SU-DHL-6 (cell line): ENCODE measurements around the gene FAT1.
"Not testable (repeated sequence)": the region's sequence is repeated elsewhere in the genome, so short reads cannot be mapped to it uniquely, and the experiment has no call there.

Source experiments
- H2AFZ ChIP-seq: fragments of 200-600 bp; sonication (generic); 2 replicates; pipeline ENCODE4 v1.6.1; 2014; ENCODE audit warnings: low read depth, mild to moderate bottlenecking, moderate library complexity, mixed read lengths, antibody characterized with exemption, low read length; ENCODE audit not compliant: severe bottlenecking
- H3F3A ChIP-seq: fragments of 200-600 bp; shearing (Covaris generic); 2 replicates; pipeline ENCODE4 v1.6.0; 2016; ENCODE audit warnings: antibody characterized with exemption, mild to moderate bottlenecking; ENCODE audit not compliant: insufficient read depth
- H3K27ac ChIP-seq: fragments of 200-600 bp; sonication (generic); 2 replicates; pipeline ENCODE4 v1.5.1; 2016; ENCODE audit warnings: low read depth, mild to moderate bottlenecking, low read length, moderate library complexity, mixed read lengths
- H3K27me3 ChIP-seq: fragments of 200-600 bp; sonication (generic), shearing (Covaris generic); 2 replicates; pipeline ENCODE4 v1.6.0; 2014; ENCODE audit warnings: mild to moderate bottlenecking, low read length
- H3K36me3 ChIP-seq: fragments of 200-600 bp; sonication (generic); 2 replicates; pipeline ENCODE4 v1.6.1; 2014; ENCODE audit warnings: mild to moderate bottlenecking, low read length, mixed read lengths
- H3K4me2 ChIP-seq: fragments of 300-600, 200-600 bp; shearing (Covaris generic), sonication (generic); 2 replicates; pipeline ENCODE4 v1.6.0; 2014; ENCODE audit warnings: low read length, low read depth, mild to moderate bottlenecking; ENCODE audit not compliant: poor library complexity, severe bottlenecking
- H3K4me3 ChIP-seq: fragments of 200-600 bp; sonication (generic); 2 replicates; pipeline ENCODE4 v1.5.1; 2014; ENCODE audit warnings: antibody characterized with exemption, low read length, mild to moderate bottlenecking, mixed read lengths; ENCODE audit not compliant: insufficient read depth, poor library complexity, severe bottlenecking
- H3K79me2 ChIP-seq: fragments of 200-600 bp; sonication (generic); 2 replicates; pipeline ENCODE4 v1.6.1; 2014; ENCODE audit warnings: mild to moderate bottlenecking, low read length, moderate library complexity; ENCODE audit not compliant: insufficient read depth
- H3K9ac ChIP-seq: fragments of 200-600 bp; sonication (generic); 2 replicates; pipeline ENCODE4 v1.7.0; 2014; ENCODE audit warnings: mild to moderate bottlenecking, low read length
- H3K9me2 ChIP-seq: fragments of 200-600 bp; sonication (generic); replicated peaks from 2 replicates; pipeline ENCODE4 v1.6.1; 2014; ENCODE audit warnings: low read length; ENCODE audit not compliant: insufficient read depth
- H3K9me3 ChIP-seq: fragments of 200-600 bp; sonication (generic); 2 replicates; pipeline ENCODE4 v1.6.1; 2014; ENCODE audit warnings: low read length, mixed read lengths; ENCODE audit not compliant: insufficient read depth
- H4K20me1 ChIP-seq: fragments of 200-600 bp; sonication (generic); 2 replicates; pipeline ENCODE4 v1.6.1; 2014; ENCODE audit warnings: low read depth, mild to moderate bottlenecking, antibody characterized with exemption, low read length, moderate library complexity, mixed read lengths
- EZH2phosphoT487 ChIP-seq: fragments of 200-600 bp; sonication (generic), shearing (Covaris generic); conservative IDR thresholded peaks from 2 replicates; pipeline ENCODE4 v1.6.1; 2018; ENCODE audit warnings: mild to moderate bottlenecking, antibody characterized with exemption, low read length, moderate library complexity, mixed read lengths
- TF ChIP-seq, protein P1 (sequence below): fragments of 200-600 bp; sonication (generic); IDR thresholded peaks from one replicate; pipeline ENCODE4 v1.5.1; 2017; ENCODE audit warnings: antibody characterized with exemption, mild to moderate bottlenecking, low read length, moderate library complexity; ENCODE audit not compliant: insufficient read depth, poor library complexity, severe bottlenecking

FAT1 gene

DNA sequence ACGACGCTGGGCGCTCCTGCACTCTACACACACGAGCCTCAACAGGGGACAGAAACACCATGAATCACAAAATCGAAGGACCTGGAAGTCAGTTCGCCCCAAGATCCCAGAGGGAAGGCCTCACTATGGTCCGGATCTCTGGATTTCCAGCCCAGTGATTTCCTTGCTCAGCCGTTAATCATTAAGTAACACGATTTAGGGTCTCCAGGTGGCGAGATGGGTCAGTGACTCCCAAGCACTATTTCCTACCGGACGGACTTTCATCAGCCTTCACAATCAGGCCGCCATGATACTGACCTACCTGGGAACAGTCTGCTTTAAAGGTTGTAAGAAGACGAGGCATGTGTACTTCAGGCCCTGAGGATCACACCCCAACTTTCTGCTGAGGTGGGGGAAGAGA, 63.7 kb downstream of the FAT1 start:
- Histone ChIP-seq H3K9me2 (no peaks in the 10 kb centered on the region), H3K27ac (no peak overlapping the region), H3K9me3 (no peaks in the 10 kb centered on the region), H3K27me3 (no peaks in the 10 kb centered on the region), H4K20me1 (no peaks in the 10 kb centered on the region), H3K36me3 (no peaks in the 10 kb centered on the region), H3F3A (no peaks in the 10 kb centered on the region), H3K4me2 (no peak overlapping the region), H3K79me2 (no peaks in the 10 kb centered on the region), H2AFZ (no peak overlapping the region), H3K4me3 (no peak overlapping the region), H3K9ac (no peak overlapping the region)
- TF ChIP-seq, protein P1, sequence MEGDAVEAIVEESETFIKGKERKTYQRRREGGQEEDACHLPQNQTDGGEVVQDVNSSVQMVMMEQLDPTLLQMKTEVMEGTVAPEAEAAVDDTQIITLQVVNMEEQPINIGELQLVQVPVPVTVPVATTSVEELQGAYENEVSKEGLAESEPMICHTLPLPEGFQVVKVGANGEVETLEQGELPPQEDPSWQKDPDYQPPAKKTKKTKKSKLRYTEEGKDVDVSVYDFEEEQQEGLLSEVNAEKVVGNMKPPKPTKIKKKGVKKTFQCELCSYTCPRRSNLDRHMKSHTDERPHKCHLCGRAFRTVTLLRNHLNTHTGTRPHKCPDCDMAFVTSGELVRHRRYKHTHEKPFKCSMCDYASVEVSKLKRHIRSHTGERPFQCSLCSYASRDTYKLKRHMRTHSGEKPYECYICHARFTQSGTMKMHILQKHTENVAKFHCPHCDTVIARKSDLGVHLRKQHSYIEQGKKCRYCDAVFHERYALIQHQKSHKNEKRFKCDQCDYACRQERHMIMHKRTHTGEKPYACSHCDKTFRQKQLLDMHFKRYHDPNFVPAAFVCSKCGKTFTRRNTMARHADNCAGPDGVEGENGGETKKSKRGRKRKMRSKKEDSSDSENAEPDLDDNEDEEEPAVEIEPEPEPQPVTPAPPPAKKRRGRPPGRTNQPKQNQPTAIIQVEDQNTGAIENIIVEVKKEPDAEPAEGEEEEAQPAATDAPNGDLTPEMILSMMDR = no peak
- no peak for TF ChIP-seq EZH2phosphoT487

DNA sequence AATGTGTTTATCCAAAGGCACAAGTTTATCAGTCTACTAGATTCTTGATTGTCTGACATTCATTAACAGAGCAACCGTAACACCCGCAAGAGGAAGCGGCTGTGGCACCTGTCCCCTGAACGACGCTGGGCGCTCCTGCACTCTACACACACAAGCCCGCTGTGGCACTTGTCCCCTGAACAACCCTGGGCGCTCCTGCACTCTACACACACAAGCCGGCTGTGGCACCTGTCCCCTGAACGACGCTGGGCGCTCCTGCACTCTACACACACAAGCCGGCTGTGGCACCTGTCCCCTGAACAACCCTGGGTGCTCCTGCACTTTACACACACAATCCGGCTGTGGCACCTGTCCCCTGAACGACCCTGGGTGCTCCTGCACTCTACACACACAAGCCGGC, 64.2 kb downstream of the FAT1 start:
- H3K27me3 ChIP-seq, H3K4me3 ChIP-seq, H4K20me1 ChIP-seq, H3K4me2 ChIP-seq, H3K9ac ChIP-seq, H3K9me2 ChIP-seq, H3K36me3 ChIP-seq, H2AFZ ChIP-seq, H3K27ac ChIP-seq, H3K9me3 ChIP-seq, H3F3A ChIP-seq, H3K79me2 ChIP-seq: not testable (repeated sequence)

DNA sequence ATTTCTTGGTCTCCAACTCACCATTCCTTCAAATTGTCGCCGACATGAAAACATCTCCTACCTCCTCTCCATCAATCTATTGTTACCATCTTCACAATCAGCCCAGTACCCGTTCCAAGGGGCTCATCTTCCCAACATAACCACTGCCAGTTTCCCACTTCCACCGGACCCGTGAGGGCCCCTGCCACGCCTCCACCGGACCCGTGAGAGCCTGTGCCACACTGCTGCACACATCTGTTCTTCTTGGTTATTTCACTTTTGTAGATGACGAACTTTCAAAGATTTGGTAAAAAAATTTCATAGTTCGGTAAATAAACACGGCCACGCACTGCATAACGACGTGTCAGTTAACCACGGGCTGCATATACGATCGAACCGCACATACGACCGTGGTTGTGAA, 65.0 kb downstream of the FAT1 start:
- H2AFZ ChIP-seq = no peak overlapping the region
- H3K27me3 ChIP-seq = no peaks in the 10 kb centered on the region
- H3F3A ChIP-seq = no peaks in the 10 kb centered on the region
- no peaks in the 10 kb centered on the region for H3K9me3 ChIP-seq
- no peak overlapping the region for H3K9ac ChIP-seq
- H3K4me2 ChIP-seq = no peak overlapping the region
- TF ChIP-seq, protein P1 = no peak
- no peak for TF ChIP-seq EZH2phosphoT487
- no peak overlapping the region for H3K4me3 ChIP-seq
- no peaks in the 10 kb centered on the region for H3K36me3 ChIP-seq
- H3K27ac ChIP-seq = no peak overlapping the region
- no peaks in the 10 kb centered on the region for H4K20me1 ChIP-seq
- H3K9me2 ChIP-seq = no peaks in the 10 kb centered on the region
- no peaks in the 10 kb centered on the region for H3K79me2 ChIP-seq

DNA sequence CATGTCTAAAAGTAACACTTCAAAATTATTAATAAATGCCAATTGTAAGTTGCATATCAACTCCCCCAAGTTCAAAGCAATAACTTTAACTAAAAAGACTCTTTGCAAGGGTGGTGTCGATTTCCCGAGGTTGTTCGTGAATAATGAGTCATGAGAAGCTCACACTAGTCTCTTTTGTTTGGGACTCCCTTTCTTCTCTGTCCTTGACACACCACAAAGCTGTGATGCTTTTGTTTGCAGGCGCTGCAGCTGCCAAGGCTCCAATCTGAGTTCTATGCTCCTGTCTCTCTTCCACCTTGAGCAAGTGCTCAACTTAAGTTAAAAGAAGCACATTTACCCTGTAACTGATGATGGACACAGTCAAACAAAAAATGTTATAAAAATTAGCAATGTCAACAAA, 65.9 kb downstream of the FAT1 start:
- no peaks in the 10 kb centered on the region for H3F3A ChIP-seq
- no peaks in the 10 kb centered on the region for H4K20me1 ChIP-seq
- H3K36me3 ChIP-seq = no peaks in the 10 kb centered on the region
- H3K27ac ChIP-seq = no peak overlapping the region
- no peak overlapping the region for H2AFZ ChIP-seq
- no peak overlapping the region for H3K4me3 ChIP-seq
- no peak overlapping the region for H3K9ac ChIP-seq
- no peak overlapping the region for H3K4me2 ChIP-seq
- H3K27me3 ChIP-seq = no peaks in the 10 kb centered on the region
- H3K79me2 ChIP-seq = no peaks in the 10 kb centered on the region
- TF ChIP-seq, protein P1 = no peak
- no peak for TF ChIP-seq EZH2phosphoT487
- no peaks in the 10 kb centered on the region for H3K9me3 ChIP-seq
- no peaks in the 10 kb centered on the region for H3K9me2 ChIP-seq
